Astrocyte (in vitro differentiated cells and primary cell): ENCODE data around the gene DHFR2. TPM values are rescaled to one million over a fixed set of nuclear protein-coding genes. Genes with fewer than 3 reads are reported as not detected.
"Not testable (repeated sequence)": the region's sequence is repeated elsewhere in the genome, so short reads cannot be mapped to it uniquely, and the experiment has no call there.

ENCODE experiments used
- DNase-seq: peaks from one replicate; pipeline ENCODE4 v3.0.0-alpha.2; 2010; ENCODE audit warnings: low read depth
- FAIRE-seq: peaks from 2 replicates; lab custom pipeline; 2011; peaks lifted over from hg19 to GRCh38; lab: Jason Lieb, UNC
- H2AFZ ChIP-seq: 2 replicates; pipeline ENCODE4 v1.6.0; 2012; ENCODE audit warnings: low read depth, low read length, inconsistent platforms
- H3K27ac ChIP-seq: 2 replicates; pipeline ENCODE4 v1.5.1; 2011; ENCODE audit warnings: low read depth, low read length, inconsistent platforms
- H3K27me3 ChIP-seq: 2 replicates; pipeline ENCODE4 v1.6.0; 2011; ENCODE audit warnings: low read length, inconsistent platforms; ENCODE audit not compliant: insufficient read depth
- H3K36me3 ChIP-seq: 2 replicates; pipeline ENCODE4 v1.5.1; 2011; ENCODE audit warnings: low read length, inconsistent platforms; ENCODE audit not compliant: insufficient read depth
- H3K4me1 ChIP-seq: 2 replicates; pipeline ENCODE4 v1.5.1; 2011; ENCODE audit warnings: low read length, inconsistent platforms; ENCODE audit not compliant: insufficient read depth
- H3K4me2 ChIP-seq: 2 replicates; pipeline ENCODE4 v1.6.0; 2012; ENCODE audit warnings: low read length, inconsistent platforms
- H3K4me3 ChIP-seq: 2 replicates; pipeline ENCODE4 v1.5.1; 2011; ENCODE audit warnings: low read depth, mild to moderate bottlenecking, low read length, inconsistent platforms; ENCODE audit not compliant: insufficient read depth
- H3K79me2 ChIP-seq: 2 replicates; pipeline ENCODE4 v1.6.0; 2012; ENCODE audit warnings: mild to moderate bottlenecking, low read length, inconsistent platforms; ENCODE audit not compliant: insufficient read depth
- H3K9ac ChIP-seq: 2 replicates; pipeline ENCODE4 v1.6.0; 2012; ENCODE audit warnings: mild to moderate bottlenecking, low read length, inconsistent platforms
- H3K9me3 ChIP-seq: 2 replicates; pipeline ENCODE4 v1.5.1; 2012; ENCODE audit warnings: low read depth, mild to moderate bottlenecking, low read length, inconsistent platforms; ENCODE audit not compliant: insufficient read depth
- H4K20me1 ChIP-seq: 2 replicates; pipeline ENCODE4 v1.6.0; 2012; ENCODE audit warnings: low read length, inconsistent platforms; ENCODE audit not compliant: insufficient read depth
- H3K27ac Mint-ChIP-seq: one replicate; pipeline ENCODE4 v1.8.0; 2021; ENCODE audit warnings: mild to moderate bottlenecking, mixed read lengths; ENCODE audit not compliant: unreplicated experiment
- H3K27me3 Mint-ChIP-seq: one replicate; pipeline ENCODE4 v1.8.0; 2021; ENCODE audit warnings: low read depth, mixed read lengths; ENCODE audit not compliant: unreplicated experiment
- H3K36me3 Mint-ChIP-seq: one replicate; pipeline ENCODE4 v1.8.0; 2021; ENCODE audit warnings: low read depth, mixed read lengths; ENCODE audit not compliant: unreplicated experiment
- H3K4me1 Mint-ChIP-seq: one replicate; pipeline ENCODE4 v1.8.0; 2021; ENCODE audit warnings: low read depth, mixed read lengths; ENCODE audit not compliant: unreplicated experiment
- H3K4me3 Mint-ChIP-seq: one replicate; pipeline ENCODE4 v1.8.0; 2021; ENCODE audit warnings: mild to moderate bottlenecking, moderate library complexity, mixed read lengths; ENCODE audit not compliant: unreplicated experiment
- H3K9me3 Mint-ChIP-seq: one replicate; pipeline ENCODE4 v1.8.0; 2021; ENCODE audit warnings: mild to moderate bottlenecking, mixed read lengths; ENCODE audit not compliant: unreplicated experiment
- EZH2 ChIP-seq: IDR thresholded peaks from 2 replicates; pipeline ENCODE4 v1.6.1; 2012; ENCODE audit warnings: mild to moderate bottlenecking, low read length, inconsistent platforms; ENCODE audit not compliant: insufficient read depth
- total RNA-seq: library from RNA; stranded (reverse); gene quantifications from 2 replicates; pipeline ENCODE4 v1.2.1, GENCODE V29; 2021
- TF ChIP-seq, protein P1 (sequence below): IDR thresholded peaks from 2 replicates; pipeline ENCODE4 v1.5.1; 2011; ENCODE audit warnings: low read depth, mild to moderate bottlenecking, inconsistent platforms, low read length, moderate library complexity; ENCODE audit not compliant: insufficient read depth

The DHFR2 gene
- total RNA-seq, 1 donor from 2014 or later, result 3.4 TPM

DNA sequence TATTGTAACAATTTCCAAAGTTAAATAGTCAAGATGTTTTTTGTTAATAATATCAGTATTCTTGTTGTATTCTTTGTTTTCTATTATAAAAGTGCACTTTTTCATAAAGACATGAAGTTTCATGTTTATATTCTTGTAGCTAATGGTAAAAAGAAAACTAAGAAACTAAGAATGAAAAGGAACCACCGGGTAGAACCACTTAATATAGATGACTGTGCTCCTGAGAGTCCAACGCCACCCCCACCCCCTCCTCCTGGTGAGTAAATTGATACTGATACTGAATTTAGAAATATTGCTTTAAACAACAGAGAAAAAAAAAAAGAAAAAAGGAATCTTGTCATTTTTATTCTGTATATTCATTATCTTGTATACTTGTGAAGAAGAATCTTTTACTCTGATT lies 13.4 kb downstream of the DHFR2 start:
- no peaks in the 10 kb centered on the region for H3K79me2 ChIP-seq
- H3K27me3 ChIP-seq, result no peaks in the 10 kb centered on the region
- Mint-ChIP-seq H3K4me3 (no peak overlapping the region), H3K4me1 (no peaks in the 10 kb centered on the region), H3K27ac (no peak overlapping the region), H3K36me3 (no peaks in the 10 kb centered on the region), H3K9me3 (no peaks in the 10 kb centered on the region), H3K27me3 (no peaks in the 10 kb centered on the region)
- DNase-seq (no peak), FAIRE-seq (no peak)
- H3K9ac ChIP-seq, result no peak overlapping the region
- no peak overlapping the region for H2AFZ ChIP-seq
- no peak overlapping the region for H3K4me3 ChIP-seq
- no peaks in the 10 kb centered on the region for H3K4me1 ChIP-seq
- no peaks in the 10 kb centered on the region for H4K20me1 ChIP-seq
- TF ChIP-seq, protein P1, sequence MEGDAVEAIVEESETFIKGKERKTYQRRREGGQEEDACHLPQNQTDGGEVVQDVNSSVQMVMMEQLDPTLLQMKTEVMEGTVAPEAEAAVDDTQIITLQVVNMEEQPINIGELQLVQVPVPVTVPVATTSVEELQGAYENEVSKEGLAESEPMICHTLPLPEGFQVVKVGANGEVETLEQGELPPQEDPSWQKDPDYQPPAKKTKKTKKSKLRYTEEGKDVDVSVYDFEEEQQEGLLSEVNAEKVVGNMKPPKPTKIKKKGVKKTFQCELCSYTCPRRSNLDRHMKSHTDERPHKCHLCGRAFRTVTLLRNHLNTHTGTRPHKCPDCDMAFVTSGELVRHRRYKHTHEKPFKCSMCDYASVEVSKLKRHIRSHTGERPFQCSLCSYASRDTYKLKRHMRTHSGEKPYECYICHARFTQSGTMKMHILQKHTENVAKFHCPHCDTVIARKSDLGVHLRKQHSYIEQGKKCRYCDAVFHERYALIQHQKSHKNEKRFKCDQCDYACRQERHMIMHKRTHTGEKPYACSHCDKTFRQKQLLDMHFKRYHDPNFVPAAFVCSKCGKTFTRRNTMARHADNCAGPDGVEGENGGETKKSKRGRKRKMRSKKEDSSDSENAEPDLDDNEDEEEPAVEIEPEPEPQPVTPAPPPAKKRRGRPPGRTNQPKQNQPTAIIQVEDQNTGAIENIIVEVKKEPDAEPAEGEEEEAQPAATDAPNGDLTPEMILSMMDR, result no peak
- no peak for TF ChIP-seq EZH2
- no peaks in the 10 kb centered on the region for H3K9me3 ChIP-seq
- no peak overlapping the region for H3K4me2 ChIP-seq
- no peak overlapping the region for H3K27ac ChIP-seq
- H3K36me3 ChIP-seq, result no peaks in the 10 kb centered on the region

DNA sequence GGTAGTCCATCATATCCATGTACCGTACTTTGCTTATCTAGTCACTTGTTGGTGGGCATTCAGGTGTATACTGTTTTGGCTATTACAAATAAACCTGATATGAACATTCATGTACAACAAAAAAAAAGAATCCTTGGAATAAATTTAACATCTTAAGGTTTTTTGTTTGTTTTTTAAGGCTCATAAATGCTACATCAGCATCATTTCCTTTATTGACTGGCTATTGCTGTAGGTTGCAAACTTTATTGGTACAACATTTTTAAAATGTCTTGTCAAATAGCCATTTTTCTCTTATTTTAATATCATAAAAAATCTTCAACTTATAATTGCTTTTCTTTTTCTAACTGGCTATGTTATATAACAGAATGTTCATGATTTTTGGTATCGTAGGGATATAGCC lies 16.2 kb downstream of the DHFR2 start:
- Histone ChIP-seq H3K27ac (no peak overlapping the region), H3K79me2 (no peaks in the 10 kb centered on the region), H3K9ac (no peak overlapping the region), H4K20me1 (no peaks in the 10 kb centered on the region), H2AFZ (no peak overlapping the region), H3K4me1 (no peaks in the 10 kb centered on the region), H3K4me2 (no peak overlapping the region), H3K9me3 (no peaks in the 10 kb centered on the region), H3K27me3 (no peaks in the 10 kb centered on the region), H3K36me3 (no peaks in the 10 kb centered on the region), H3K4me3 (no peak overlapping the region)
- peaks cover 5% of the 10 kb centered on the region for H3K36me3 Mint-ChIP-seq
- no peaks in the 10 kb centered on the region for H3K27me3 Mint-ChIP-seq
- DNase-seq, result no peak
- no peak overlapping the region for H3K27ac Mint-ChIP-seq
- FAIRE-seq, result no peak
- no peak overlapping the region for H3K4me3 Mint-ChIP-seq
- TF ChIP-seq, protein P1, result no peak
- no peaks in the 10 kb centered on the region for H3K4me1 Mint-ChIP-seq
- H3K9me3 Mint-ChIP-seq, result no peaks in the 10 kb centered on the region

DNA sequence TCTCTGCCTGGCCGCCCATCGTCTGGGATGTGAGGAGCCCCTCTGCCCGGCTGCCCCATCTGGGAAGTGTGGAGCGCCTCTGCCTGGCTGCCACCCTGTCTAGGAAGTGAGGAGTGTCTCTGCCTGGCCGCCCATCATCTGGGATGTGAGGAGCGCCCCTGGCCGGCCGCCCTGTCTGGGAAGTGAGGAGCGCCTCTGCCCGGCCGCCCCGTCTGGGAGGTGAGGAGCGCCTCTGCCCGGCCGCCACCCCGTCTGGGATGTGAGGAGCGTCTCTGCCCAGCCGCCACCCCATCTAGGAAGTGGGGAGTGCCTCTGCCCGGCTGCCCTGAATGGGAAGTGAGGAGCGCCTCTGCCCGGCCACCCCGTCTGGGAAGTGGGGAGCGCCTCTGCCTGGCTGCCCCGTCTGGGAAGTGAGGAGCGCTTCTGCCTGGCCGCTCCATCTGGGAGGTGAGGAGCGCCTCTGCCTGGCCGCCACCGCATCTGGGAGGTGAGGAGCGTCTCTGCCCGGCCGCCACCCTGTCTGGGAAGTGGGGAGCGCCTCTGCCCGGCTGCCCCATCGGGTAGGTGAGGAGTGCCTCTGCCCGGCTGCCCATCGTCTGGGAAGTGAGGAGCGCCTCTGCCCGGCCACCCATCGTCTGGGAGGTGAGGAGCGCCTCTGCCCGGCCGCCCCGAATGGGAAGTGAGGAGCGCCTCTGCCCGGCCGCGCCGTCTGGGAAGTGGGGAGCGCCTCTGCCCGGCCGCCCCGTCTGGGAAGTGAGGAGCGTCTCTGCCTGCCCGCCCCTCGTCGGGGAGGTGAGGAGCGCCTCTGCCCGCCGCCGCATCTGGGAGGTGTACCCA lies 18.4 kb downstream of the DHFR2 start:
- H3K27me3 Mint-ChIP-seq, H3K36me3 ChIP-seq, H3K36me3 Mint-ChIP-seq: not testable (repeated sequence)

More for the DNA sequence above, 18.4 kb downstream of the DHFR2 start:
- H3K4me2 ChIP-seq, DNase-seq, FAIRE-seq, H3K27ac Mint-ChIP-seq, H3K79me2 ChIP-seq, H3K27ac ChIP-seq, H3K4me3 ChIP-seq, H3K9me3 Mint-ChIP-seq, H3K4me1 Mint-ChIP-seq, H3K27me3 ChIP-seq, H3K9ac ChIP-seq, H3K4me3 Mint-ChIP-seq, H4K20me1 ChIP-seq, H2AFZ ChIP-seq, H3K9me3 ChIP-seq, H3K4me1 ChIP-seq: not testable (repeated sequence)
